T-helper 17 cell (primary cell): ENCODE data around the gene SMIM14. TPM values are rescaled to one million over a fixed set of nuclear protein-coding genes. Genes with fewer than 3 reads are reported as not detected.
A peak's percentile ranks its signal among the peaks of the same experiment; 100 is the strongest.
"Not testable (repeated sequence)": the region's sequence is repeated elsewhere in the genome, so short reads cannot be mapped to it uniquely, and the experiment has no call there.

Experiments used
- ATAC-seq: fragments of 150-1000 bp; cut with Tn5 transposase; 2 replicates; pipeline ENCODE4 v1.10.0; 2021; ENCODE audit warnings: mild to moderate bottlenecking, moderate library complexity
- DNase-seq, 3 donors: peaks; one replicate each; pipeline versions ENCODE4 v3.0.0 to v3.0.0-alpha.2; 2020 to 2021
- H3K9me3 ChIP-seq: one replicate; pipeline ENCODE4 v1.7.0; 2013; ENCODE audit warnings: low read length, mild to moderate bottlenecking; ENCODE audit not compliant: control insufficient read depth, poor library complexity, severe bottlenecking
- H3K27ac Mint-ChIP-seq: one replicate; pipeline ENCODE4 v1.8.0; 2022; ENCODE audit warnings: mild to moderate bottlenecking, moderate library complexity, mixed read lengths
- H3K27me3 Mint-ChIP-seq: one replicate; pipeline ENCODE4 v1.8.0; 2022; ENCODE audit warnings: mixed read lengths
- H3K36me3 Mint-ChIP-seq: one replicate; pipeline ENCODE4 v1.8.0; 2022; ENCODE audit warnings: low read depth, mixed read lengths
- H3K4me1 Mint-ChIP-seq: one replicate; pipeline ENCODE4 v1.8.0; 2022; ENCODE audit warnings: mild to moderate bottlenecking, mixed read lengths
- H3K4me3 Mint-ChIP-seq: one replicate; pipeline ENCODE4 v1.8.0; 2022; ENCODE audit warnings: mild to moderate bottlenecking, moderate library complexity, mixed read lengths
- total RNA-seq, 4 donors: library from RNA in 2 of 4; stranded (reverse) in 2 of 4; gene quantifications; one replicate each; pipeline ENCODE4 v1.2.3 and lab custom pipeline; 2022 to 2026

The SMIM14 gene
- total RNA-seq, 2 donors from 2014 or later: 8.3 to 9.3 TPM

- H3K27me3 Mint-ChIP-seq, H3K36me3 Mint-ChIP-seq, ATAC-seq, DNase-seq, H3K9me3 ChIP-seq, H3K27ac Mint-ChIP-seq, H3K4me1 Mint-ChIP-seq, H3K4me3 Mint-ChIP-seq: not testable (repeated sequence)
Observed at GRCh38 chr4:39515669-39516401, 122.8 kb downstream of the SMIM14 start.

GRCh38 chr4:39514888-39515401 is 123.7 kb downstream of the SMIM14 start:
- no peaks in the 10 kb centered on the region for H3K4me1 Mint-ChIP-seq
- no peaks in the 10 kb centered on the region for H3K27me3 Mint-ChIP-seq
- H3K27ac Mint-ChIP-seq: no peak overlapping the region
- H3K36me3 Mint-ChIP-seq: peaks cover 3% of the 10 kb centered on the region
- DNase-seq: no peak
- no peaks in the 10 kb centered on the region for H3K9me3 ChIP-seq
- no peak for ATAC-seq
- no peak overlapping the region for H3K4me3 Mint-ChIP-seq

GRCh38 chr4:39514266-39514665 is 124.4 kb downstream of the SMIM14 start:
- not testable (repeated sequence) for H3K27ac Mint-ChIP-seq, DNase-seq, ATAC-seq, H3K9me3 ChIP-seq, H3K27me3 Mint-ChIP-seq, H3K4me1 Mint-ChIP-seq, H3K36me3 Mint-ChIP-seq, H3K4me3 Mint-ChIP-seq

- no peaks in the 10 kb centered on the region for H3K9me3 ChIP-seq
- Mint-ChIP-seq H3K4me1 (no peaks in the 10 kb centered on the region), H3K36me3 (peaks cover 7% of the 10 kb centered on the region), H3K27ac (no peak overlapping the region), H3K4me3 (no peak overlapping the region), H3K27me3 (no peaks in the 10 kb centered on the region)
- ATAC-seq: no peak
- DNase-seq: no peak
Observed at GRCh38 chr4:39510348-39510929, 128.2 kb downstream of the SMIM14 start.

- Mint-ChIP-seq H3K36me3 (peaks cover 7% of the 10 kb centered on the region), H3K27ac (no peak overlapping the region)
Observed at GRCh38 chr4:39505581-39505980, 133.1 kb downstream of the SMIM14 start.

GRCh38 chr4:39504538-39504937 is 134.1 kb downstream of the SMIM14 start:
- ATAC-seq: no peak
- peaks cover 7% of the 10 kb centered on the region for H3K36me3 Mint-ChIP-seq

More at GRCh38 chr4:39505581-39505980, 133.1 kb downstream of the SMIM14 start:
- Mint-ChIP-seq H3K4me1 (no peaks in the 10 kb centered on the region), H3K4me3 (no peak overlapping the region), H3K27me3 (no peaks in the 10 kb centered on the region)
- ATAC-seq (no peak), DNase-seq (no peak)
- no peaks in the 10 kb centered on the region for H3K9me3 ChIP-seq

GRCh38 chr4:39502664-39503035 is 136.0 kb downstream of the SMIM14 start:
- ATAC-seq, DNase-seq, H3K4me3 Mint-ChIP-seq, H3K27me3 Mint-ChIP-seq, H3K36me3 Mint-ChIP-seq, H3K4me1 Mint-ChIP-seq, H3K9me3 ChIP-seq: not testable (repeated sequence)
- H3K27ac Mint-ChIP-seq: peak overlapping the region; percentile 2

More at GRCh38 chr4:39504538-39504937, 134.1 kb downstream of the SMIM14 start:
- Mint-ChIP-seq H3K4me1 (no peaks in the 10 kb centered on the region), H3K4me3 (no peak overlapping the region), H3K27me3 (no peaks in the 10 kb centered on the region), H3K27ac (no peak overlapping the region)
- no peaks in the 10 kb centered on the region for H3K9me3 ChIP-seq
- DNase-seq: no peak

GRCh38 chr4:39502019-39502663 is 136.5 kb downstream of the SMIM14 start:
- no peaks in the 10 kb centered on the region for H3K9me3 ChIP-seq
- peaks cover 7% of the 10 kb centered on the region for H3K36me3 Mint-ChIP-seq
- peak overlapping the region; percentile 8 for H3K27ac Mint-ChIP-seq
- ATAC-seq: no peak
- H3K4me1 Mint-ChIP-seq: no peaks in the 10 kb centered on the region
- DNase-seq: no peak
- H3K27me3 Mint-ChIP-seq: no peaks in the 10 kb centered on the region
- no peak overlapping the region for H3K4me3 Mint-ChIP-seq

GRCh38 chr4:39498727-39499020 is 140.0 kb downstream of the SMIM14 start:
- no peaks in the 10 kb centered on the region for H3K27me3 Mint-ChIP-seq
- no peak overlapping the region for H3K27ac Mint-ChIP-seq
- H3K4me3 Mint-ChIP-seq: no peak overlapping the region
- ATAC-seq: no peak
- no peak for DNase-seq
- peaks cover 2% of the 10 kb centered on the region for H3K4me1 Mint-ChIP-seq
- peaks cover 5% of the 10 kb centered on the region for H3K36me3 Mint-ChIP-seq
- no peaks in the 10 kb centered on the region for H3K9me3 ChIP-seq

- H3K36me3 Mint-ChIP-seq: peaks cover 5% of the 10 kb centered on the region
- H3K4me1 Mint-ChIP-seq: peaks cover 2% of the 10 kb centered on the region
- ATAC-seq (no peak), DNase-seq (no peak)
- no peak overlapping the region for H3K4me3 Mint-ChIP-seq
- H3K27ac Mint-ChIP-seq: no peak overlapping the region
- H3K9me3 ChIP-seq: no peaks in the 10 kb centered on the region
- H3K27me3 Mint-ChIP-seq: no peaks in the 10 kb centered on the region
Observed at GRCh38 chr4:39497909-39498726, 140.5 kb downstream of the SMIM14 start.

Other genes starting within 250 kb of the SMIM14 start
- gene KLB, start 231.9 kb downstream of the SMIM14 start, total RNA-seq: under 1 TPM in 1 of 2 donors, not detected in 1; 0.05 TPM
- 1,000 to 10,000 TPM; 1,881 to 2,610 TPM for gene RPL9, start 179.9 kb downstream of the SMIM14 start, total RNA-seq
- 10 to 100 TPM in 1 of 2 donors, 1 to 10 TPM in 1; 8.4 to 11.5 TPM for gene LIAS, start 179.8 kb downstream of the SMIM14 start, total RNA-seq
- 10 to 100 TPM in 1 of 2 donors, 1 to 10 TPM in 1; 6.1 to 11.3 TPM for gene UGDH, start 111.4 kb downstream of the SMIM14 start, total RNA-seq
- 10 to 100 TPM; 43.4 to 49.8 TPM for gene UBE2K, start 59.3 kb upstream of the SMIM14 start, total RNA-seq